SKM-1 treated with dmso at 0.1 percent for 144 hours (cell line): ENCODE measurements around the gene COQ5.

Source experiments
- DNase-seq: peaks from one replicate; lab custom pipeline; 2025; ENCODE audit not compliant: unreplicated experiment; lab: John Stamatoyannopoulos, UW

COQ5 gene

DNA sequence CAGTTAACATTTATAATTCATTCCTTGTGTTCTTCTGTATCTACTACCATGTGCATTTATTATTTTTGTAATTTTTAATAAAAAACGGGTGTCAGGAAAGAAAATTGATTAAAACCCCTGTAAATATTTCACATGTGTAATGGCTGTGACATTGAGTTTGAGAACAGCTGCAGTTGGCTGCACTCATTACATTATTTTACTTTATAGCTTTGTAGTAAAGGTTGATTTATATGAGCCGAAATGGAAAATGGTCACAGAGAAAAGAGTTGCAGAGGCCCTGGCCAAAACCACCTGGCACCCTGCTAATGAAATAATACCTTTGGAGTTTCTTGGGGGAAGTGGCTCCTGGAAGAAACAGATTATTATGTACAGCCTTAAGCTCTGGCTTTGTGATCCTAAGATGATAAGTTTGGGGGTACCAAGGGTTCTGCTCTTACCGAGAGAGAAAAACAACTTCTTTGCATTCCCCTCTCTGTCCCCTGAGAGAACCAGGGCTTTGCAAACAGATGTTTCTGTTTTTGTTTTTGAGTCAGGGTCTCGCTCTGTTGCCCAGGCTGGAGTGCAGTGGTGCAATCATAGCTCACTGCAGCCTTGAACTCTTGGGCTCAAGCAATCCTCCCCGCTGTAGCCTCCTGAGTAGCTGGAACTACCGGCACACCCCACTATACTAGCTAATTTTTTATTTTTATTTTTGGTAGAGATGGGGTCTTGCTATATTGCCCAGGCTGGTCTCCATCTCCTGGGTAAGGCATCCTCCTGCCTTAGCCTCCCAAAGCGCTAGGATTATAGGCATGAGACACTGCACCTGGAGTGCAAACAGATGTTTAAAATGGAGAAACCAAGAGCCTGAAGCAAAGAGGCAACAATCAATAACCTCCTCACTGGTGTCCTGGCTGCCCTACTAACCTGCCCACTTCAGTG, 42.7 kb downstream of the COQ5 start:
- DNase-seq, result no peak

DNA sequence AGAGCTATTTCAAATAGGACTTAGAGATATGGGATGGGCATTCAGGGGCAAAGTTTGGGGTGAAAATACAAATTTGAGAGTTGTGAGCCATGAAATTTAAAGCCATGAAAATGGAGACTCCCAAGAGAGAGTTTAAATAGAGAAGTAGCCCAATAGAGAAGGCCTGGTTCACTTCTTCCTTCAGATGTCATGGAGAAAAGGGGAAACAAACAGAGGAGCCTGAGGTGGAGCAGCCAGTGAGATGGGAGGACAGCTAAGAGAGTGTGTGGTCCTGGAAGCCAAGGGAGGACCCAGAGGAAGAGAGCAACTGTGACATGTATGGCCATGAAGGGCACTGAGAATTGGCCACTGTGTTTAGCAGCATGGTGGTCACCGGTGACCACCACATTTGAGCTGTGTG, 45.3 kb downstream of the COQ5 start:
- DNase-seq, result no peak

DNA sequence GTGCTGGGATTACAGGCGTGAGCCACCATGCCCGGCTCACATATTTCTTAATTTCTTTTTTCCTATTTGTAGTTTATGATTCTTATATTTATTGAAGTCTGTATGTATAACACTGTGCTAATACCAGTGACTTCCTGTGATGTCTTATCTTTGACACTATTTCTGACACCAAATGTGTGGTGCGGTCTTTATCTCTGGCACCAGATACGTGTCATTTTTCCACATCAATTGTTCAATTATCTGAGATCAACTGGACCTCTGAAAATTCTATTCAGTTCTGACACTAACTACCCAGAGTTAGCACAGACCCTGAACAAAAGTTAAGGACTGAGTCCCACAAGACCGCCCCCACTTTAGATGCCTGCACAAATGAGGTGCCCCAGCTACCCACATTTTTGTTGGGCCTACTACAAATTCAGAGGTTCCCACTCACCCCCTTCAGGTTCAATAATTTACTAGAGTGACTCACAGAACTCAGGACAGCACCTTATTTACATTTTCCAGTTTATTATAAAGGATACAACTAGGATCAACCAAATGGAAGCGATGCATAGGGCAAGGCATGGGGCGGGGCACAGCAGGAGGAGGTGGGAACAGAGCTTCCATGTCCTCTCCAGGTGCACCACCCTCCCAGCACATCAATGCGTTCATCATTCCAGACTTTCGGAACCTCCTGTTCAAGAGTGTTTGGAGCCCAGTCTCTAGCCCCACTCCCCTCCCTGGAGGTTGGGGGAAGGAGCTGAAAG, 47.8 kb downstream of the COQ5 start:
- DNase-seq, result no peak

GRCh38 chr12:120480211-120480610, 48.7 kb downstream of the COQ5 start:
- DNase-seq, result no peak

- no peak for DNase-seq
Measured at GRCh38 chr12:120479458-120479857, 49.5 kb downstream of the COQ5 start.

GRCh38 chr12:120475643-120476042, 53.3 kb downstream of the COQ5 start:
- no peak for DNase-seq

- no peak for DNase-seq
Measured at GRCh38 chr12:120474616-120474960, 54.4 kb downstream of the COQ5 start.

GRCh38 chr12:120473807-120474615, 54.9 kb downstream of the COQ5 start:
- no peak for DNase-seq

- no peak for DNase-seq
Measured at GRCh38 chr12:120472521-120472920, 56.4 kb downstream of the COQ5 start.

GRCh38 chr12:120470150-120470784, 58.7 kb downstream of the COQ5 start:
- DNase-seq, result no peak

DNA sequence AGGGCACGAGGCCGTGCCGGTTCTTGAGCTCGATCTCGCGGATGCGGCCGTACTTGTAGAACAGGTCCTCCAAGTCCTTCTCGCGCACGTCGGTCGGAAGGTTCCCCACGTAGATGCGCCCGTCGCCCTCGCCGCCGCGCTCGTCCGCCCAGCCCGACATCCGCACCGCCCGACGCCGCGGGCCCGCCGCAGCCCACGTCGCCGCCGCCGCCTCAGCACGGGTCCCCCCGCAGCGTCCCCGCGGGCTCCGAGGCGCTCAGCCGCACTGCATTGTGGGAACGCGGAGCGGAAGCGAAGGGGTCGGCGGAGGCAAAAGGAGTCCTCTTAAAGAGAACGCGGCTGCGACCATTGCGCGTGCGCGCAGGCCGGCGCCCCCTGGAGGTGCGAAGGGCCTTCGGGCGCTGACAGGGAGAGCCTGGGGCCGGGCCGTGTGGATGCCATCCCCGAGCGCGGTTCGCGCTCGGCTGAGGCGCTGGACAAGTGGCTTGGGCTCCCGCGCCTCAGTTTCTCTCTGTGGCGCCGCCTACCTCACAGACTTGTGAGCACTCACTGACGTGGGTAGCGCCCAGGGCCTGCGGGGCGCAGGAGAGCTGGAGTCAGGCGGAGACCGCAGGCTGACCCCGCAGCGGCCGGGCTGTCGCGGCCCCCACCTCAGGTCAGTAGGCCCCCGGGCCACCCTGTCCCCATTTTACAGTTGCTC, 59.4 kb downstream of the COQ5 start, which contains the start of gene SRSF9:
Gene SRSF9 (minus strand): TSS at position 299 of the 700 bp plus-strand sequence. CDS start 139 bp downstream, at position 160.
- DNase-seq, result peak; percentile 63

GRCh38 chr12:120468821-120469449, 60.0 kb downstream of the COQ5 start:
- no peak for DNase-seq

GRCh38 chr12:120468325-120468820, 60.6 kb downstream of the COQ5 start:
- no peak for DNase-seq

GRCh38 chr12:120467439-120467838, 61.5 kb downstream of the COQ5 start:
- no peak for DNase-seq

DNA sequence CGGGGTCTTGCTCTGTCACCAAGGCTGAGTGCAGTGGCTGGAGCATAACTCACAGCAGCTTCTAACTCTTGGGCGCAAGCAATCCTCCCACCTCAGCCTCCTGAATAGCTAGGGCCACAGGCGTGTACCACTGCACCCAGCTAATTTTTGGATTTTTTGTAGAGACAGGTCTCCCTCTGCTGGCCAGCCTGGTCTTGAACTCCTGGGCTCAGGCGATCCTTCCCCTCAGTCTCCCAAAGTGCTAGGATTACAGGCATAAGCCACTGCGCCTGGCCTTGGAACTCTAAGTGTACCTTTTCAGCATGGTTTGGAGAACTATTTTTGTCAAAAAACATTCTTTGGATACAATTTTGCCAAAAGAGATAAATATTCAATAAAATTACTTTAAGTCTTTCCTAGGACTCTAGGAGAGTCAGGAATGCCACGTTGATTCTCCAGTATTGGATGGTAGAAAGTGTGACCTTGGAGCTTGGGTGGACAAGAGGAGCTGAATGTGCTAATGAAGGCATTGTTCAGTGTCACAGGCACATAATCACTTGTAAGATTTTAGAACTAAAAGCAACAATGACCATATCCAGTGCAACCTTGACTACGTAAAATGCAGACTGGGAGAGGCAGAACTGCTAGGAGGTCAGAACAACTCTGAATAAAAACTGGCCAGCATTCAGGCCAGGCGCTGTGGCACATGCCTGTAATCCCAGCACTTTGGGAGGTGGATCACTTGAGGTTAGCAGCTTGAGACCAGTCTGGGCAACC, 62.2 kb downstream of the COQ5 start:
- no peak for DNase-seq

DNA sequence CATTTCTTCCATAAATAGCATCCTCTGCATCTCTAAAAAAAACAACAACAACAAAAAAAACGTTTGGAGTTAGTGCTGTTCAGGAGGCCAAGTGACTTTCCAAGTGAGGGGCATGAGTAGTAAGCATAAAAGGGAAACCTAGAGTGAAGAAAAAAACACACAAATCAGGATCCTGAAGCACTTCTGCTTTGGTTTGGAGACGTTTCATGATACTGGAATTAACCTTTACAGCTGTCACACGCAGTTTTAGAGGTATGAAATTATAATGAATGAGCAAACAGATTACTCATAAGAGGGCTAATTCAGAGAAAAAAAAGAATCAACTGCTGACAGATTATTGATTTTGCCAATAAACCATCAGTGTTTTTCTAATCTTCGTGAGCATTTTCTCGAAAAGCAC, 63.2 kb downstream of the COQ5 start:
- no peak for DNase-seq

DNA sequence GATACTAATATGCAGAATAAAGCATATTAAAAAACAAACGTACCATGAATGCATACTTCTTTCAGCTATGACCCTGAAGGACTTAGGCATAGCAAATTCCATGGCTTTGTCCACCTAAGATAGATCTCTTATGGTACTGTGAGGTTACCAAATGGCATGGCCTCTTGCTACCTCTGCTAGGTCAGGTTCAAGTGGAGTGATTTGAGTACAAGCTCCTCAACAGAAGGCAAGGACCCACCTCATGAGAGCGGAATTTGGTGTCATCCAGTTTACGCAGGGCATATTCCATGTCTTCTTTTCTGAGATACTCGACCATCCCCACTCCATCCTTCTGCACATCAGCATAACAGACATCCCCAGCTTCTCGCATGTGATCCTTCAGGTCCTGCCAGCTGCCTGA, 65.2 kb downstream of the COQ5 start:
- DNase-seq, result no peak

GRCh38 chr12:120462099-120462640, 66.8 kb downstream of the COQ5 start:
- DNase-seq, result no peak

GRCh38 chr12:120460157-120460556, 68.8 kb downstream of the COQ5 start:
- no peak for DNase-seq
